AG09309 (cell line): ENCODE results near the gene DIAPH3.

ENCODE experiments used
- DNase-seq: peaks from one replicate; pipeline ENCODE4 v3.0.0-alpha.2; 2010; ENCODE audit warnings: low read depth
- H3K4me3 ChIP-seq: 2 replicates; pipeline ENCODE4 v1.5.1; 2011; ENCODE audit warnings: mild to moderate bottlenecking, low read depth, low read length, moderate library complexity; ENCODE audit not compliant: control insufficient read depth
- CTCF ChIP-seq: IDR thresholded peaks from 2 replicates; pipeline ENCODE4 v1.5.1; 2011; ENCODE audit warnings: mild to moderate bottlenecking, low read depth, low read length, inconsistent platforms; ENCODE audit not compliant: insufficient read depth, control insufficient read depth; ENCODE audit errors: missing control alignments

DIAPH3 gene

GRCh38 chr13:59890054-59890453 is 273.7 kb downstream of the DIAPH3 start:
- H3K4me3 ChIP-seq, result no peak overlapping the region
- peak; percentile 2 for DNase-seq
- no peak for TF ChIP-seq CTCF

- no peak overlapping the region for H3K4me3 ChIP-seq
- no peak for TF ChIP-seq CTCF
- no peak for DNase-seq
Measured at GRCh38 chr13:59888408-59888807, 275.3 kb downstream of the DIAPH3 start.

GRCh38 chr13:59885076-59885475 is 278.7 kb downstream of the DIAPH3 start:
- DNase-seq, result no peak
- no peak overlapping the region for H3K4me3 ChIP-seq
- no peak for TF ChIP-seq CTCF

GRCh38 chr13:59883885-59884284 is 279.8 kb downstream of the DIAPH3 start:
- H3K4me3 ChIP-seq, result no peak overlapping the region
- no peak for DNase-seq
- TF ChIP-seq CTCF, result no peak

GRCh38 chr13:59880468-59880867 is 283.3 kb downstream of the DIAPH3 start:
- no peak for TF ChIP-seq CTCF
- H3K4me3 ChIP-seq, result no peak overlapping the region
- no peak for DNase-seq

GRCh38 chr13:59879281-59879680 is 284.4 kb downstream of the DIAPH3 start:
- no peak for DNase-seq
- TF ChIP-seq CTCF, result no peak
- H3K4me3 ChIP-seq, result no peak overlapping the region

- no peak for TF ChIP-seq CTCF
- H3K4me3 ChIP-seq, result no peak overlapping the region
- DNase-seq, result peak; percentile 13
Measured at GRCh38 chr13:59877933-59878332, 285.8 kb downstream of the DIAPH3 start.
